IMR-90 (cell line): ENCODE results near the gene PANK4. TPM values are rescaled to one million over a fixed set of nuclear protein-coding genes. Genes with fewer than 3 reads are reported as not detected.

Source experiments
- ATAC-seq: fragments of 200-7000 bp; cut with Tn5 transposase; 2 replicates; pipeline ENCODE4 v1.9.1; 2020; ENCODE audit warnings: low read depth, mild to moderate bottlenecking, moderate library complexity
- BruUV-seq: library from RNA; stranded (reverse); fragments of 400-500 nt; replicated peaks from 2 replicates; lab custom pipeline; 2021; lab: Mats Ljungman, UMichigan
- CTCF ChIA-PET: fragments of 300-600 bp; formaldehyde crosslinking; extraction: SDS; loops from one replicate; lab custom pipeline; 2021; ENCODE audit warnings: antibody characterized with exemption; lab: Yijun Ruan, JAX
- POLR2A ChIA-PET: fragments of 300-600 bp; sonication (Branson Sonifier 250); formaldehyde crosslinking; loops from one replicate; lab custom pipeline; 2022; ENCODE audit warnings: antibody characterized with exemption; ENCODE audit not compliant: unreplicated experiment; lab: Charles Lee
- DNase-seq: peaks from one replicate; pipeline ENCODE4 v3.0.0; 2013
- H2AFZ ChIP-seq: replicated peaks from 2 replicates; pipeline ENCODE3; 2013; ENCODE audit warnings: low read length, mild to moderate bottlenecking; ENCODE audit not compliant: poor library complexity
- H2AK5ac ChIP-seq: 2 replicates; pipeline ENCODE4 v1.6.1; 2013; ENCODE audit warnings: low read depth, low read length, inconsistent platforms
- H2AK9ac ChIP-seq: replicated peaks from 2 replicates; pipeline ENCODE3; 2013; ENCODE audit warnings: mild to moderate bottlenecking, low read depth, low read length, moderate library complexity; ENCODE audit not compliant: poor library complexity
- H2BK120ac ChIP-seq: 2 replicates; pipeline ENCODE4 v1.6.1; 2013; ENCODE audit warnings: low read depth, low read length, inconsistent platforms
- H2BK15ac ChIP-seq: 3 replicates; pipeline ENCODE4 v1.6.1; 2013; ENCODE audit warnings: low read depth, low read length, inconsistent platforms
- H2BK20ac ChIP-seq: 2 replicates; pipeline ENCODE4 v1.6.1; 2013; ENCODE audit warnings: low read depth, mild to moderate bottlenecking, inconsistent platforms, low read length, moderate library complexity
- H2BK5ac ChIP-seq: 2 replicates; pipeline ENCODE4 v1.6.1; 2013; ENCODE audit warnings: mild to moderate bottlenecking, low read depth, low read length, inconsistent platforms; ENCODE audit not compliant: poor library complexity, severe bottlenecking
- H3K14ac ChIP-seq: replicated peaks from 2 replicates; pipeline ENCODE4 v1.6.1; 2013; ENCODE audit warnings: low read depth, low read length, inconsistent platforms
- H3K18ac ChIP-seq: 2 replicates; pipeline ENCODE4 v1.6.1; 2013; ENCODE audit warnings: low read depth, low read length, control low read depth
- H3K23ac ChIP-seq: 2 replicates; pipeline ENCODE4 v1.6.1; 2013; ENCODE audit warnings: low read depth, low read length, inconsistent platforms
- H3K27ac ChIP-seq: 2 replicates; pipeline ENCODE4 v1.5.1; 2013; ENCODE audit warnings: mild to moderate bottlenecking, control low read depth, low read length; ENCODE audit not compliant: insufficient read depth
- H3K27me3 ChIP-seq: 2 replicates; pipeline ENCODE4 v1.6.1; 2013; ENCODE audit warnings: low read length; ENCODE audit not compliant: control insufficient read depth, insufficient read depth
- H3K36me3 ChIP-seq: 2 replicates; pipeline ENCODE4 v1.6.1; 2013; ENCODE audit warnings: low read length, mixed read lengths; ENCODE audit not compliant: control insufficient read depth, insufficient read depth
- H3K4ac ChIP-seq: 2 replicates; pipeline ENCODE4 v1.6.1; 2013; ENCODE audit warnings: low read depth, low read length, inconsistent platforms
- H3K4me1 ChIP-seq: 2 replicates; pipeline ENCODE4 v1.6.1; 2013; ENCODE audit warnings: low read length, mixed read lengths; ENCODE audit not compliant: control insufficient read depth, insufficient read depth
- H3K4me2 ChIP-seq: 2 replicates; pipeline ENCODE4 v1.6.1; 2013; ENCODE audit warnings: low read depth, mild to moderate bottlenecking, control low read depth, low read length, moderate library complexity
- H3K4me3 ChIP-seq: 2 replicates; pipeline ENCODE4 v1.5.1; 2013; ENCODE audit warnings: low read depth, mild to moderate bottlenecking, control low read depth, low read length, moderate library complexity; ENCODE audit not compliant: insufficient read depth
- H3K56ac ChIP-seq: 2 replicates; pipeline ENCODE4 v1.6.1; 2013; ENCODE audit warnings: low read length, inconsistent platforms; ENCODE audit not compliant: insufficient read depth; ENCODE audit errors: extremely low read depth
- H3K79me1 ChIP-seq, 2 experiments: 2 replicates each; pipeline ENCODE4 v1.6.1; 2013; ENCODE audit warnings: low read length in 2 of 2, inconsistent platforms in 1 of 2, low read depth in 1 of 2
- H3K9ac ChIP-seq: 2 replicates; pipeline ENCODE4 v1.6.1; 2013; ENCODE audit warnings: low read depth, low read length, control low read depth
- H3K9me1 ChIP-seq: 2 replicates; pipeline ENCODE4 v1.6.1; 2013; ENCODE audit warnings: low read length, inconsistent platforms; ENCODE audit not compliant: insufficient read depth
- H3K9me3 ChIP-seq: 2 replicates; pipeline ENCODE4 v1.6.1; 2013; ENCODE audit warnings: low read length; ENCODE audit not compliant: control insufficient read depth, insufficient read depth
- H4K20me1 ChIP-seq: 2 replicates; pipeline ENCODE4 v1.6.1; 2013; ENCODE audit warnings: low read length, inconsistent platforms; ENCODE audit not compliant: insufficient read depth
- H4K5ac ChIP-seq: 2 replicates; pipeline ENCODE4 v1.6.1; 2013; ENCODE audit warnings: mild to moderate bottlenecking, low read depth, low read length, control low read depth
- H4K8ac ChIP-seq, 2 experiments: 2 replicates each; pipeline ENCODE4 v1.6.1; 2013; ENCODE audit warnings: low read depth in 2 of 2, low read length in 2 of 2, control low read depth in 1 of 2, inconsistent platforms in 1 of 2
- H4K91ac ChIP-seq: 2 replicates; pipeline ENCODE4 v1.6.1; 2013; ENCODE audit warnings: low read depth, low read length, inconsistent platforms; ENCODE audit not compliant: insufficient read depth
- BHLHE40 ChIP-seq: fragments of 150-350 bp; IDR thresholded peaks from 2 replicates; pipeline ENCODE4 v1.6.1; 2016; ENCODE audit warnings: mild to moderate bottlenecking, low read depth, low read length
- CEBPB ChIP-seq: IDR thresholded peaks from 2 replicates; pipeline ENCODE4 v1.6.1; 2012; ENCODE audit warnings: low read depth, low read length, improper control_type of control experiment
- CHD1 ChIP-seq: IDR thresholded peaks from 2 replicates; pipeline ENCODE4 v1.6.1; 2012; ENCODE audit warnings: low read depth, low read length, improper control_type of control experiment
- ELK1 ChIP-seq: fragments of 150-350 bp; IDR thresholded peaks from 2 replicates; pipeline ENCODE4 v1.6.1; 2016; ENCODE audit warnings: low read depth, mild to moderate bottlenecking, low read length, moderate library complexity, borderline replicate concordance
- FOS ChIP-seq: fragments of 150-350 bp; IDR thresholded peaks from 2 replicates; pipeline ENCODE4 v1.6.1; 2016; ENCODE audit warnings: low read depth, low read length
- MAFK ChIP-seq: IDR thresholded peaks from 2 replicates; pipeline ENCODE4 v1.6.1; 2012; ENCODE audit warnings: low read depth, low read length, improper control_type of control experiment
- MAZ ChIP-seq: IDR thresholded peaks from 2 replicates; pipeline ENCODE4 v1.6.1; 2012; ENCODE audit warnings: low read depth, mild to moderate bottlenecking, low read length, improper control_type of control experiment, moderate library complexity, borderline replicate concordance
- MXI1 ChIP-seq: IDR thresholded peaks from 2 replicates; pipeline ENCODE4 v1.6.1; 2012; ENCODE audit warnings: low read depth, mild to moderate bottlenecking, low read length, moderate library complexity, borderline replicate concordance
- NFE2L2 ChIP-seq: fragments of 150-350 bp; IDR thresholded peaks from 2 replicates; pipeline ENCODE4 v1.6.1; 2016; ENCODE audit warnings: low read depth, mild to moderate bottlenecking, low read length
- POLR2A ChIP-seq: IDR thresholded peaks from 2 replicates; pipeline ENCODE4 v1.6.1; 2012; ENCODE audit warnings: mild to moderate bottlenecking, low read depth, low read length
- RAD21 ChIP-seq: IDR thresholded peaks from 2 replicates; pipeline ENCODE4 v1.6.1; 2012; ENCODE audit warnings: low read length, improper control_type of control experiment
- RCOR1 ChIP-seq: IDR thresholded peaks from 2 replicates; pipeline ENCODE4 v1.6.1; 2012; ENCODE audit warnings: mild to moderate bottlenecking, low read length, improper control_type of control experiment; ENCODE audit not compliant: insufficient replicate concordance
- RFX5 ChIP-seq: IDR thresholded peaks from 2 replicates; pipeline ENCODE4 v1.8.0; 2012; ENCODE audit warnings: low read depth, mild to moderate bottlenecking, low read length, moderate library complexity
- SMC3 ChIP-seq: fragments of 150-350 bp; IDR thresholded peaks from 2 replicates; pipeline ENCODE4 v1.6.1; 2016; ENCODE audit warnings: low read depth, mild to moderate bottlenecking, antibody characterized with exemption, low read length, moderate library complexity
- WGBS, 2 experiments: methylation state at CpG; one replicate each; pipeline versions ENCODE4 v1.1.5 to v1.1.7; 2013; ENCODE audit warnings: missing lambda C conversion rate in 2 of 2; ENCODE audit not compliant: insufficient read length in 1 of 2; ENCODE audit errors: extremely low coverage in 2 of 2; 5-methylcytosine and 5-hydroxymethylcytosine counted together
- dilution Hi-C: fragments of 300-500 bp; cut with HindIII; formaldehyde crosslinking; loops from one replicate; pipeline ENCODE4 v1.14.3; 2018; ENCODE audit warnings: low sequenced_read_pairs; ENCODE audit not compliant: unreplicated experiment
- in situ Hi-C: fragments of 300-500 bp; cut with MboI; formaldehyde crosslinking; loops from 3 replicates; pipeline ENCODE4 v1.14.3; 2019; ENCODE audit warnings: low sequenced_read_pairs, inconsistent platforms, mixed read lengths
- intact Hi-C: fragments of 100-400 bp; cut with micrococcal nuclease; formaldehyde crosslinking; loops from 2 replicates; pipeline ENCODE4 v1.10.0; 2022
- polyA plus RNA-seq, 3 experiments: library from polyadenylated mRNA; depleted of rRNA; stranded (reverse); fragments of >200 nt; gene quantifications; 2 replicates each; pipeline ENCODE4 v1.2.3, GENCODE V29; 2012; ENCODE audit warnings: low replicate concordance in 1 of 3
- total RNA-seq: library from RNA; depleted of rRNA; stranded (reverse); fragments of >200 nt; gene quantifications from 2 replicates; pipeline ENCODE4 v1.2.3, GENCODE V29; 2012
- TF ChIP-seq, protein P1 (sequence below): conservative IDR thresholded peaks from 2 replicates; pipeline ENCODE4 v1.5.1; 2012; ENCODE audit warnings: mild to moderate bottlenecking, low read depth, low read length, improper control_type of control experiment
- TF ChIP-seq, protein P2 (sequence below): fragments of 150-350 bp; IDR thresholded peaks from 2 replicates; pipeline ENCODE4 v1.6.1; 2017; ENCODE audit warnings: mild to moderate bottlenecking, antibody characterized with exemption, low read length, low read depth

PANK4 gene
- total and polyA plus RNA-seq, 2 of the 4 experiments (the other 2 are of a cell fraction), result 14.0 to 18.5 TPM

DNA sequence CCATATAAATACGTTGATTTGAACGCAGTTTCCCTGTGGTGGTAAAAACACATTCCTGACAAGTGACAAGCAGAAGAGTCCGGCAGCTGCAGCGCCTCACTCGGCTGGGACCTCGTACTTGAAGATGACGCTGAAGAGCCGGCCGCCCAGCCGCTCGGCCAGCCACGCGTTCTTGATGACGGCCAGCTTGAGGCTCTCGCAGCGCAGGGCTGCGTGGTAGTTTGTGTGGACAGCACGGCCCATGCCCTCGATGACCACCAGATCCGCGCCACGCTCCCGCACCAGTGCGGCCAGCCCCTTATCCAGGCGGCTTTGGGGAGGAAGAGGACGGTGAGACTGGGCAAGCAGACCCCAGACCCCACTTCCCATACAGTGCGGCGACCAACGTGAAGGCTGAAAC lies 17.6 kb downstream of the PANK4 start:
- dilution Hi-C loops (no loop called here), intact Hi-C loops (no loop called here), in situ Hi-C loops (no loop called here)
- DNase-seq, result peak; percentile 58
- H3K4me3 ChIP-seq, result no peak overlapping the region
- no peak overlapping the region for H3K27ac ChIP-seq
- ChIA-PET CTCF (no interaction called here), POLR2A (no interaction called here)
- H4K5ac ChIP-seq, result no peak overlapping the region
- H3K23ac ChIP-seq, result no peak overlapping the region
- H3K4me1 ChIP-seq, result peaks cover 2% of the 10 kb centered on the region; the same call in 1 of the 2 replicates
- ATAC-seq, result no peak
- H3K56ac ChIP-seq, result no peak overlapping the region
- H3K18ac ChIP-seq, result no peak overlapping the region
- no peak overlapping the region for H2BK5ac ChIP-seq
- peaks cover 0 to 6% of the 10 kb centered on the region in 2 experiments; a peak in 1 of 4 replicates for H3K79me1 ChIP-seq
- H2BK120ac ChIP-seq, result no peak overlapping the region
- no peak overlapping the region for H4K91ac ChIP-seq
- no peak overlapping the region for H3K9ac ChIP-seq
- peaks cover 3% of the 10 kb centered on the region; the same call in 1 of the 2 replicates for H4K20me1 ChIP-seq
- H4K8ac ChIP-seq, result no peak overlapping the region
- H2AK9ac ChIP-seq, result no peak overlapping the region
- no peak overlapping the region for H3K14ac ChIP-seq
- H3K9me1 ChIP-seq, result no peaks in the 10 kb centered on the region
- H2BK15ac ChIP-seq, result no peak overlapping the region
- no TSS peak for BruUV-seq
- H3K9me3 ChIP-seq, result no peaks in the 10 kb centered on the region
- H3K4ac ChIP-seq, result no peak overlapping the region
- peaks cover 48% of the 10 kb centered on the region for H3K36me3 ChIP-seq
- H2BK20ac ChIP-seq, result no peak overlapping the region
- H3K27me3 ChIP-seq, result peaks cover 9% of the 10 kb centered on the region; the same call in 1 of the 2 replicates
- 64% methylated on average over 17 of the region's 29 CpGs; no CpG with 5 or more reads in 1 of the 2 experiments for WGBS, 2 experiments
- no peak overlapping the region for H2AFZ ChIP-seq
- H3K4me2 ChIP-seq, result no peak overlapping the region
- no peak overlapping the region for H2AK5ac ChIP-seq
- TF ChIP-seq CEBPB, result no peak
- TF ChIP-seq, protein P1, sequence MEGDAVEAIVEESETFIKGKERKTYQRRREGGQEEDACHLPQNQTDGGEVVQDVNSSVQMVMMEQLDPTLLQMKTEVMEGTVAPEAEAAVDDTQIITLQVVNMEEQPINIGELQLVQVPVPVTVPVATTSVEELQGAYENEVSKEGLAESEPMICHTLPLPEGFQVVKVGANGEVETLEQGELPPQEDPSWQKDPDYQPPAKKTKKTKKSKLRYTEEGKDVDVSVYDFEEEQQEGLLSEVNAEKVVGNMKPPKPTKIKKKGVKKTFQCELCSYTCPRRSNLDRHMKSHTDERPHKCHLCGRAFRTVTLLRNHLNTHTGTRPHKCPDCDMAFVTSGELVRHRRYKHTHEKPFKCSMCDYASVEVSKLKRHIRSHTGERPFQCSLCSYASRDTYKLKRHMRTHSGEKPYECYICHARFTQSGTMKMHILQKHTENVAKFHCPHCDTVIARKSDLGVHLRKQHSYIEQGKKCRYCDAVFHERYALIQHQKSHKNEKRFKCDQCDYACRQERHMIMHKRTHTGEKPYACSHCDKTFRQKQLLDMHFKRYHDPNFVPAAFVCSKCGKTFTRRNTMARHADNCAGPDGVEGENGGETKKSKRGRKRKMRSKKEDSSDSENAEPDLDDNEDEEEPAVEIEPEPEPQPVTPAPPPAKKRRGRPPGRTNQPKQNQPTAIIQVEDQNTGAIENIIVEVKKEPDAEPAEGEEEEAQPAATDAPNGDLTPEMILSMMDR, result no peak
- TF ChIP-seq CHD1, result no peak
- no peak for TF ChIP-seq FOS
- no peak for TF ChIP-seq SMC3
- no peak for TF ChIP-seq ELK1
- no peak for TF ChIP-seq RCOR1
- TF ChIP-seq RAD21, result no peak
- TF ChIP-seq, protein P2, sequence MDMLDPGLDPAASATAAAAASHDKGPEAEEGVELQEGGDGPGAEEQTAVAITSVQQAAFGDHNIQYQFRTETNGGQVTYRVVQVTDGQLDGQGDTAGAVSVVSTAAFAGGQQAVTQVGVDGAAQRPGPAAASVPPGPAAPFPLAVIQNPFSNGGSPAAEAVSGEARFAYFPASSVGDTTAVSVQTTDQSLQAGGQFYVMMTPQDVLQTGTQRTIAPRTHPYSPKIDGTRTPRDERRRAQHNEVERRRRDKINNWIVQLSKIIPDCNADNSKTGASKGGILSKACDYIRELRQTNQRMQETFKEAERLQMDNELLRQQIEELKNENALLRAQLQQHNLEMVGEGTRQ, result no peak
- TF ChIP-seq BHLHE40, result no peak
- TF ChIP-seq MAFK, result no peak
- no peak for TF ChIP-seq RFX5
- no peak for TF ChIP-seq MXI1
- TF ChIP-seq MAZ, result no peak
- no peak for TF ChIP-seq POLR2A
- no peak for TF ChIP-seq NFE2L2
